ENCODE measurements around the gene RCAN1.
"Not testable (repeated sequence)": the region's sequence is repeated elsewhere in the genome, so short reads cannot be mapped to it uniquely, and the experiment has no call there.

Gene RCAN1

DNA sequence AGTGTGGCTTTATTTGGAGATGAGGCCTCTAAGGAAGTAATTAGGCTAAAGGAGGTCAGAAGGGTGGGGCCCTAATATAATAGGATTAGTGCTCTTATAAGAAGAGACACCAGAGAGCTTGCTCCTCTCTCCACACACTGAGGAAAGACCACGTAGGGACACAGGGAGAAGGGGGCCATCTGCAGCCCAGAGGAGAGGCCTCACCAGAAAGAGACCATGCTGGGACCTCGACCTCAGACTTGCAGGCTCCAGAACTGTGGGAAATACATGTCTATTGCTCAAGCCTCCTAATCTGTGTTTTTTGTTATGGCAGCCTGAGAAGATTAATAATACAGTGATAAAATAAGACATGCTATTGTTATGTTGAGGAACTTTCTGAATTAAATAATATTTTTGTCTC, 8.3 kb downstream of the RCAN1 start:
- FAIRE-seq, result no peak
- no peak for TF ChIP-seq POLR2AphosphoS5 (IDR thresholded peaks at IDR 0.05; ENCODE audit: low read depth, low read length)
- no peak for TF ChIP-seq TAF1 (IDR thresholded peaks at IDR 0.05; ENCODE audit: borderline replicate concordance, low read depth, low read length)
- DNase-seq (ENCODE audit: insufficient read length), result no peak

DNA sequence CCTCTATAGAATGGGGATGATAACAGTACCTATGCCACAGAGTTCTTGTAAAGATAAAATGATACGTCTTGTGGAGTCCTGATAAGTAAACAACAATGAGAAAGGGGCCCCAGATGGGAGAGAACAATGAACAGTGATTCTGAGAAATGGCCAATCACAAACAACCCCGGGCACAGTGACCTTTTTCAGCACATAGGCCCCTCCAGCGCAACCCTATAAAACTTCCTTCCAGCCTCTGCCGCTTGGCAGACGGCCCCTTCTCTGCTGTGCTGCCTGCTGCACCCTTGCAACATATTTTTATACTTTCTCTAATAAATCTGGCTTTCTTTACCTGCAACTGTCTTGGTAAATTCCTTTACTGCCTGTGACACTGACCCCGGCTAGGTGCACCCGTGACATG, 8.9 kb downstream of the RCAN1 start:
- TF ChIP-seq TAF1 (IDR thresholded peaks at IDR 0.05; ENCODE audit: borderline replicate concordance, low read depth, low read length) (no peak), POLR2AphosphoS5 (IDR thresholded peaks at IDR 0.05; ENCODE audit: low read depth, low read length) (no peak), POLR2A (IDR thresholded peaks at IDR 0.05; ENCODE audit: low read depth, low read length) (no peak)
- FAIRE-seq, result no peak

DNA sequence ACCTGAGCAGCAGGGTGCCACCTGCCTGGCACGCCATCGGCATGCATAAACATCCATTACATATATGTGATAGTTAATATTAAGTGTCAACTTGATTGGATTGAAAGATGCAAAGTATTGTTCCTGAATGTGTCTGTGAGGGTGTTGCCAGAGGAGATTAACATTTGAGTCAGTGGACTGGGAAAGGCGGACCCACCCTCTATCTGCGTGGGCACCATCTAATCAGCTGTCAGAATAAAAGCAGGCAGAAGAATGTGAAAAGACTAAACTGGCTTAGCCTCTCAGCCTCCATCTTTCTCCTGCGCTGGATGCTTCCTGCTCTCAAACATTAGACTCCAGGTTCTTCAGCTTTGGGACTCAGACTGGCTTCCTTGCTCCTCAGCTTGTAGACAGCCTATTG, 10.0 kb downstream of the RCAN1 start:
- not testable (repeated sequence) for DNase-seq (ENCODE audit: insufficient read length); FAIRE-seq

More for the DNA sequence above, 8.9 kb downstream of the RCAN1 start:
- DNase-seq (ENCODE audit: insufficient read length), result no peak

DNA sequence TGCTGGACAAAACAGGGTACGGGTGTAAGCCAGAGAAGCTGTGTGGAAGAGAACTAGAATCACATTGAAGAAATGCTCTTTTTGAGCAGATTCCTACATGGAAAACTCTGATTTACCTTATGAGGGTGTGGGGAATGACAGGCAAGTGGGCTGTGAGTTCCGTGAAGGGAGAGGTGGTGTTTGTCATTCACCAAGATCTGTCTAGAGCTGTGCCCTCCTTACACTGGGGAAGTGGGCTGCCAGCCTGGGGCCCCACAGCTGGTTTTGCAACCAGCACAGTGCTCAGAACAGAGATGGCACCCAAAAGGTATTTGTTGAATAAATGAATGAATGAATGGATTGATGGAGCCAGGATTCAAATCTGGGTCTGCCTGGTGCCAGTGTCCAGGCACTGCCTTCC, 10.4 kb downstream of the RCAN1 start:
- FAIRE-seq (no peak), DNase-seq (ENCODE audit: insufficient read length) (no peak)
- TF ChIP-seq POLR2AphosphoS5 (IDR thresholded peaks at IDR 0.05; ENCODE audit: low read depth, low read length) (no peak), POLR2A (IDR thresholded peaks at IDR 0.05; ENCODE audit: low read depth, low read length) (no peak), TAF1 (IDR thresholded peaks at IDR 0.05; ENCODE audit: borderline replicate concordance, low read depth, low read length) (no peak)

DNA sequence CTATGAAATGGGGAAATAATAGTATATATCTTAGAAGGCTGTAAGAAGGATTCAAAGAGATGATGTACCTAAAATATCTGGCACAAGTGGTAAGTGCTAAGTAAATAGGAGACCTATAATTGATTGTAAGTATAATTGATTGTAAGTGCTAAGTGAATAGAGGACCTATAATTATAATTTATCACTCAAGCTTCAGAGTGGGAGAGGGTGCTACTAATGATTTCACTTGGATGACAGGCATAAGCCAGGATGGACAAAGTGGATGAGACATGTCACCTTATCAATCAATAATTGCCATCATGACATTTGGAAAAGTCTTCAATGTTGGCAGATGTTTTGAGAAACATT, 11.2 kb downstream of the RCAN1 start:
- TF ChIP-seq POLR2A (IDR thresholded peaks at IDR 0.05; ENCODE audit: low read depth, low read length) (no peak), TAF1 (IDR thresholded peaks at IDR 0.05; ENCODE audit: borderline replicate concordance, low read depth, low read length) (no peak), POLR2AphosphoS5 (IDR thresholded peaks at IDR 0.05; ENCODE audit: low read depth, low read length) (no peak)

DNA sequence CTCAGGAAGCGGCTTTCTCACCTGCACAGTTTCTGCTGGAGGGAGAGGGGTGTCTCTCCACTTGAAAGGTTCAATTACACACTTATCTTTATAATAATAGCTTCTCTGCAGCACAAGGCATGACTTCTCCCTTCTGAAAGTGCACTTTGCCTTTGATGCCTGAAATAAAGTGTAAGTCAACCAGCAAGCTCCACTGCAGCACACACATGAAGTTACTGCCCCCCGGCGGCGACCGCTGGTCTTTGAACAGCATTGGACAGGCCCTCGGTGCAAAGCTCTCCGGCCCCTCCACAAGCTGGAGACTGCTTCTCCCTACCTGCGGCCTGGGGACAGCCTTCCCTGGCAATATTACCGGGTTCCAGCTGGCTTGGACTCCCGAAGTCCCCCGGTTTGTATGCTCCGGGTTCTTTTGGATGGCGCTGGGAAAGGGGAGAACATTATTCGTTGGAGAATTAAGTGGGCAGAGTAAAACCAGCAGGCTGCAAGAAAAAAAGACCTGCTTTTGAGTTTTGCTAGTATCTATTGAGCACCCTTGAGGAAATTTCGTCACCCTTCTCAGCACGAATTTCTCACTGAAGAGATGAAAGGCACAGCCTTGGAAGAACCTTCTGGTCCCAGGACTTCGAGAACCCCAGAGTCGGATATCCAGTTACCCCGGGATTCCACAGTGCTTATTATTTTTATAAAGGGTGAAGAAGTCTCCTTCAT, 11.8 kb downstream of the RCAN1 start:
- peak; percentile 58 for FAIRE-seq
- no peak for TF ChIP-seq POLR2AphosphoS5 (IDR thresholded peaks at IDR 0.05; ENCODE audit: low read depth, low read length)
- DNase-seq (ENCODE audit: insufficient read length), result no peak

More for the DNA sequence above, 11.2 kb downstream of the RCAN1 start:
- FAIRE-seq (no peak), DNase-seq (ENCODE audit: insufficient read length) (no peak)

DNA sequence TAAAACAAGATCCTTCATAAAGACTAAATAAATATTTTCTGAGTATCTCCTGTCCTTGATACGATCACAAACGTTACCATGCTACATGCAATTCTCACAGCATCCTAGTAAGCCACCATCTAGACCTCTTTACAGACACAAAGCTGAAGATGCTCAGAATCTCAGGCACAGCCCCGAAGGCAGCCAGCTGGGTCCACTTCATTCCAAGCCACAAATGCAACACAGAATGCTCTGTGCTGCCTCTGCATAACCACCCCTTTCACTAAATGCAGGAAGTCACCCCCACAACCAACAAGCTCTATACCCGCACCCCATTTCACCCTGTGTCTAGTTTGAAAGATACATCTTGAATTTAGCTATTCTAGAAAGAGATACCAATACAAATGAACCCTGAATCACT, 12.9 kb downstream of the RCAN1 start:
- DNase-seq (ENCODE audit: insufficient read length) (no peak), FAIRE-seq (no peak)
- TF ChIP-seq POLR2A (IDR thresholded peaks at IDR 0.05; ENCODE audit: low read depth, low read length) (no peak), POLR2AphosphoS5 (IDR thresholded peaks at IDR 0.05; ENCODE audit: low read depth, low read length) (no peak)

DNA sequence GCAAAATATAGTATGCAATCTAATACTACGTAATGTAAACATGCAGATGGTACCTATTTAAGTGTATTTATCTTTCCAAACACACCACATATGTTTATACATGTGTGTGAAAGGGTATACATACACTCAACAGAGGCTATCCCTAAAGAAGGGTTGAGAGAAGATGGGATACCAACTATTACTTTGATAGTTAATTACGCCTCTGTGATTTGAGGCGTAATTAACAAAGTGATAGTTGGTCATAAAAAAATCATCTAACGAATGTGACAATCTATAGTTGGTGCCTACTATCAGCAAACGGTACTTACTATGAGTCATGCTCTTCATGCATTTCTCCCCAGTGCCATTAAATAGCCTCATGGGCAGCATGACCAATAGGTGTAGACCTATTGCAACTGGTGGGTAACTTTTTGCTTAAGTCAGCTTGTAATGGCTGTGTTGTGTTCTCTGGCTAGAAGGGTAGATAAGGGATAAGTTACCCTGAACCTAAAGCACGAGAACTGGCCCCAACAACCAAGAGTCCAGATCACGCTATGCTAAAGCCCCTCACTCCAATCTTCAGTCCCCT, 15.3 kb downstream of the RCAN1 start:
- DNase-seq (ENCODE audit: insufficient read length) (no peak), FAIRE-seq (no peak)
- TF ChIP-seq POLR2A (IDR thresholded peaks at IDR 0.05; ENCODE audit: low read depth, low read length) (no peak), POLR2AphosphoS5 (IDR thresholded peaks at IDR 0.05; ENCODE audit: low read depth, low read length) (no peak), TAF1 (IDR thresholded peaks at IDR 0.05; ENCODE audit: borderline replicate concordance, low read depth, low read length) (no peak)

DNA sequence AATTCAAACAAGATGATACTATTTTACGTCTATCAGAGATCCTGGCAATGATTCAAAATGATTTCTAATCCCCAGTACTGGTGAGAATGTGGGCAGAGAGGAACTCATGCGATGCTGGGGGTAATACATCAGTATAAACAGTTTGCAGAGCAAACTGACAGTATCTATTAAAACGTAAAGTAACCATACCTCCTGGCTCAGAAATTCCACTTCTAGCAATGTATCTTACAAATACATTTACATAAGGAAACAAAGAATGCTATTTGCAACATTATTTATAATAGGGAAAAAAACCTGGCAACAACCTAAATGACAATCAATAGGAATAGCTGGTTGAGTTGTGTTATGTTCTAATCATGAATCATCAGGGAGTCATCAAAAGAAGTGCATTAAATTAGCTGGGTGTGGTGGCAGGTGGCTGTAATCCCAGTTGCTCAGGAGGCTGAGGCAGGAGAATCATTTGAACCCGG, 15.9 kb downstream of the RCAN1 start:
- DNase-seq (ENCODE audit: insufficient read length) (no peak), FAIRE-seq (no peak)
- no peak for TF ChIP-seq POLR2AphosphoS5 (IDR thresholded peaks at IDR 0.05; ENCODE audit: low read depth, low read length)
- TF ChIP-seq TAF1 (IDR thresholded peaks at IDR 0.05; ENCODE audit: borderline replicate concordance, low read depth, low read length), result no peak
- no peak for TF ChIP-seq POLR2A (IDR thresholded peaks at IDR 0.05; ENCODE audit: low read depth, low read length)

DNA sequence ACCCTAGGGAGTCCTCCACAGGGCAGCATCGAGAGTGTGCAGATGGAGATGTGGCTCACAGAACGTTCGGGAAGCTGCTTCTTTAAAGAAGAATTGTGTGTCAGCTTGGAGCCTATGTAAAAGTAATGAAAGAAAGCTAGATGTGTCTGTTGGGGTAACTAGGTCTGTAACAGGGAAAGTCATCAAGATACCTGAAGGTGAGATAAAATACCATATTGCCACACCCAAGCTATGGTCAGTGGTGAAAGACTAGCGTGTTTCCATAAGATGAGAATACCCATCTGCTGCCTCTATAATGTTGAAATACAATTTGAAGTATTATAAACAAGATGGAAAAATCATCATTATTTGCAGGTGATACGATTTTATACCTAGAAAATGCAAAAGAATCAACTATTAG, 17.5 kb downstream of the RCAN1 start:
- no peak for TF ChIP-seq POLR2A (IDR thresholded peaks at IDR 0.05; ENCODE audit: low read depth, low read length)
- TF ChIP-seq POLR2AphosphoS5 (IDR thresholded peaks at IDR 0.05; ENCODE audit: low read depth, low read length), result no peak
- TF ChIP-seq TAF1 (IDR thresholded peaks at IDR 0.05; ENCODE audit: borderline replicate concordance, low read depth, low read length), result no peak
- no peak for FAIRE-seq
- DNase-seq (ENCODE audit: insufficient read length), result no peak

DNA sequence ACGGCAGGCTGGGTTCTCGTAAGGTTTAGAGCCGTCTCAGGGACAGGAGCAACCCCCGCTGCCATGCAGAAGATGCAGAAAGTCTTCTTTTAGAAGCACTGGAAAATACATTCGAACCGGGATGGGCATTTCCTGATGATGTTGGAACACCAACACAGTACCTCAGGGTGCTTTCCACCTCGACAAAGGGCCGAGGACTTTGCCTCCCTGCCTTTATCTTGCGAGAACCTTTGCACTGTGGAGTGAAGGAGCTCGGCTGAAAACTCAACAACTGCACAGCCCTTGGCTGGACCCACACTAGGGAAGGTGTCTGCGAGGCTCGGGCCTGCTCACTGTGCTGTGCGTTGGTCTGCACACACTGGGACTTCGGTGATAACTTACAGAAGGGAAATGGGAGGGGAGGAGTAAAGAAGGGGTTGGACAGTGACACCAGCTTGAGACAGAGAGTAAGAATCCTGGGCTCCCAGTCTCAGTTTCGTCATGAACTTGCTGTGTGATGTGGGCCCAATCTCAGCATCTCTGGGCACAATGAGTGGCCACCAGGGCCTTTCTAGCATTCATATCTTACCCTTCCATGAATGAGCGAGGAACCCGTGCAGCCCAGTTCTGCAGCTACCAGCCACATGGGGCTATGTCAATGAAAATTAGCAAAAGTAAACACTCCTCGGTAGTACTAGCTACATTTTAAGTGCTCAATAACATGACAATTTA, 18.2 kb downstream of the RCAN1 start:
- FAIRE-seq (no peak), DNase-seq (ENCODE audit: insufficient read length) (no peak)
- TF ChIP-seq TAF1 (IDR thresholded peaks at IDR 0.05; ENCODE audit: borderline replicate concordance, low read depth, low read length) (no peak), POLR2A (IDR thresholded peaks at IDR 0.05; ENCODE audit: low read depth, low read length) (no peak), POLR2AphosphoS5 (IDR thresholded peaks at IDR 0.05; ENCODE audit: low read depth, low read length) (no peak)

DNA sequence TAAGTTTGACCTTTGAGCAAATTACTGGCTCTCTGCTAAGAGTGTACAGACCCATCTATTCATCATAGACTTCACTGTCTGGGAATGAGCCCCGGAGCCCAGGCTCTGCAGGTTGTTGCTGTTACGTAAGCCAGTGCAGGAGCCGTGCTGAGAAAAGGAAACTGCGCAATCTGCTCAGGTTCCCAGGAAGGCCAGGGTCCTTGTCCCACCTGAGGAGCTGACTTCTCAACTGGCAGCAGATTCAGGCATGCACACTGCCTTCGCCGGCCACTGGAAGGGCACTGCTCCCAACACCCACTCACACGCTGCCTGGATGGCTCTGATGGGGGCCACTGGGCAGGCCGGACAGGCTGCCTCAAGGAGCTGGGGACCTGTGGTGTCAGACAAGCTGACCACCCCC, 19.5 kb downstream of the RCAN1 start:
- no peak for FAIRE-seq
- no peak for DNase-seq (ENCODE audit: insufficient read length)
- no peak for TF ChIP-seq POLR2AphosphoS5 (IDR thresholded peaks at IDR 0.05; ENCODE audit: low read depth, low read length)
- no peak for TF ChIP-seq POLR2A (IDR thresholded peaks at IDR 0.05; ENCODE audit: low read depth, low read length)
- TF ChIP-seq TAF1 (IDR thresholded peaks at IDR 0.05; ENCODE audit: borderline replicate concordance, low read depth, low read length), result no peak
